ENCODE data around the gene ERAP2.

DNA sequence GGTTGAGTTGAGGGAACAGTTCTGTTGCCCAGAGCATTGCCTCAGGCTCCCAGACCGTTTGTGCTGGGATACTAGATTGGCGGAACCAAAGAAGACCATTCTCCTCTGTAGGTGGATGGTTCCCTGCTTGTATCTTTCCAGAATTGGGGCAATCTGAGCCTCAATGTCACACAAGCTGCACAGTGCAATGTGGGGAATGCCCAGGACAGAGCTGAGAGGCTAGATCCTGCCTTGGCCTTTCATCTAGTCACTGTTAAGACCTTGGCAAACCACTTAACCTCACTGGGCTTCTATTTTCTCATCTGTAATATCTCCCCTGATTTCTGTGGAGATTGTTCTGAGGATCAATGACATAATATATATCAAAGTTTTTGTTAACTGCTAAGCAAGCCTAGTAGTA is 16.9 kb upstream of the ERAP2 start:
- TF ChIP-seq POLR2A (IDR thresholded peaks at IDR 0.05) (no peak), POLR2AphosphoS5 (IDR thresholded peaks at IDR 0.05; ENCODE audit: insufficient read depth in 1 of 2, low read depth in 1 of 2) (no peak)
- TF ChIP-seq, protein P1, sequence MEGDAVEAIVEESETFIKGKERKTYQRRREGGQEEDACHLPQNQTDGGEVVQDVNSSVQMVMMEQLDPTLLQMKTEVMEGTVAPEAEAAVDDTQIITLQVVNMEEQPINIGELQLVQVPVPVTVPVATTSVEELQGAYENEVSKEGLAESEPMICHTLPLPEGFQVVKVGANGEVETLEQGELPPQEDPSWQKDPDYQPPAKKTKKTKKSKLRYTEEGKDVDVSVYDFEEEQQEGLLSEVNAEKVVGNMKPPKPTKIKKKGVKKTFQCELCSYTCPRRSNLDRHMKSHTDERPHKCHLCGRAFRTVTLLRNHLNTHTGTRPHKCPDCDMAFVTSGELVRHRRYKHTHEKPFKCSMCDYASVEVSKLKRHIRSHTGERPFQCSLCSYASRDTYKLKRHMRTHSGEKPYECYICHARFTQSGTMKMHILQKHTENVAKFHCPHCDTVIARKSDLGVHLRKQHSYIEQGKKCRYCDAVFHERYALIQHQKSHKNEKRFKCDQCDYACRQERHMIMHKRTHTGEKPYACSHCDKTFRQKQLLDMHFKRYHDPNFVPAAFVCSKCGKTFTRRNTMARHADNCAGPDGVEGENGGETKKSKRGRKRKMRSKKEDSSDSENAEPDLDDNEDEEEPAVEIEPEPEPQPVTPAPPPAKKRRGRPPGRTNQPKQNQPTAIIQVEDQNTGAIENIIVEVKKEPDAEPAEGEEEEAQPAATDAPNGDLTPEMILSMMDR (IDR thresholded peaks at IDR 0.05): no peak
